ENCODE data around the gene TLR9.

TLR9 gene

DNA sequence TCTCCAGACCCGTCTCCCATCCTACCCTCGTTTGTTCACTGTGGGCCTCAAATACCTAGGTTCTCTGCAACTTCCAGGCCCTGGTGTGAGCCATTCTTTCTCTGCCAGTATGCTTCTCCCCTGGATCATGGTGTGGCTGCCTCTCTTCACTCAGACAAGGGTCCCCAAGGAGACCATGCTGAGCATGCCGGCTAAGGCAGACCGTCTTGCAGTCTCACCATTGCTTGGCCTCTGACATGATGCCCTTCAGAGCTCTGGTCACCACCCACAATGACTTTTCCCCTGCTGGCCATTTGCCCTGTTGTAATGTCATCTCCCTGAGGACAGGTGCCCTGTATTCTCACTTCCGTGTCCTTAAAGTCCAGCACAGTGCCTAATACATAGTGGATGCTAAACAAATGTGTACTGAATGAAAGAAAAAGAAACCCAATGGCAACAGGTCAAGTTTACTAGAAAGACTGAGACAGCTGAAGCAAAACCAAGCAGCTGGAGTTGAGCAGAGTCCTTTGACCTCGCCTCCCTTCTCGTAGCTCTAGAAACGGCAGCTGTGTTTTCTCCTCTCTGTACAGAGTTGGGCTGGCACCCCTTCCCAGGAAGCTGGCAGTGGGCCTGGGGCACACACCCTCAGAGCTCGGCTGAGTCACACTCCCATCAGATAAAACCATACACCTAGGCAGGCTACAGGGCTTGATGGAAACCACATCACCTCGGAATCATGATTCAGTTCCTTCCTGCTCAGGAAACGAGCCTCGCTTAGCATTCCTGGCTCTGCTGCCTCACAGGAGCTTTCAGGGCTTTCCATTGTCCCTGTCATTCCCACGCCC is 8.6 kb downstream of the TLR9 start:
- DNase-seq = no peak

DNA sequence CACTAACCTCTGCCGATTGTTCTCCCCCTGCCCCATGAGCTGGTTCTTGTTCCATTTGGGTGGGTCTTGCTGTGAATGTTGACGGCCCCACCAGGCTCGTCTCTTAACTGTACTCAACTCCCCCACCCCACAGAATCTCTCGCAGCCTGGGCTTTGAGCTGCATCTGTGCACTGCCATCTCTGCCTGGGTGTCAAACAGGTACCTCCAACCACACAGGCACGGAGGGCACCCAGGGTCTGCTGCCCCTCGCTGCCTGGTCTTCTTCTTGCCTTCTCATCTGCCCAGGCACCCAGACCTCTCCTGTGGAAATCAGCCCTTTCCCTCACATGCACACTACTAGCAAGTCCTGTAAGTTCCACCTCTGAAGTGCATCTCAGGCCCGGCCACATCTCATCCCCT is 10.1 kb downstream of the TLR9 start:
- no peak for DNase-seq

DNA sequence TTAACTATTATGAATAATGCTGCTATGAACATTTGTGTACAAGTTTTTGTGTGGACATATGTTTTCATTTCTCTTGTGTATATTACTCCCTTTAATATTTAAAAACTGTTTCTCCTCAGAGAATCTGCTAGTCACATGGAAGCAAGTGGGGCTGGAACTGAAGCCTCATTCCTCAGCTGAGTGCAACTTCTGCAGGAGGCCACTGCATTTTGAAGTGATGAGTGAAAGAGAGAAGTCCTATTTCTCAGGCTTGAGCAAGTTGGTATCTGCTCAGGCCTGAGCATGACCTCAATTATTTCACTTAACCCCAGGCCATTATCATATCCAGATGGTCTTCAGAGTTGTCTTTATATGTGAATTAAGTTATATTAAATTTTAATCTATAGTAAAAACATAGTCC is 11.5 kb downstream of the TLR9 start:
- DNase-seq = no peak

DNA sequence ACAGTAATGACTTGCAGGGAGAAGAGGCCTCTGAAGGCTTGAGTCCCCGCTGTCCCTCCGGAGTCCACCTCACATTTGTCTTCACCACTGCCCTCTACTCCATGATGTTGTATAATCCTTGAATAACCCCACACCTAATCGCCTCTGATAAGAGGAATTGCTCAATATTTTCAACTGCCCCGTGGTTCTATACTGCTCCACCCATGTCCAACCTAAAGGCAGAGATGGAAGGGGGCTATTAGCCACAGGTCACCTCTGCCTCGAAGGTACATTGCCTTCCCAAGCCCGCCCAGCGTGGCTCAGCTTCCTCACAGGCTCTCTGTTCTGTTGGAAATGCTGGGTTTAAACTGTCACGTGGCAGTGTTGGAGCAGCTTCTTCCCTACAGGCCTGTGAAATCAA is 12.4 kb downstream of the TLR9 start:
- no peak for DNase-seq

DNA sequence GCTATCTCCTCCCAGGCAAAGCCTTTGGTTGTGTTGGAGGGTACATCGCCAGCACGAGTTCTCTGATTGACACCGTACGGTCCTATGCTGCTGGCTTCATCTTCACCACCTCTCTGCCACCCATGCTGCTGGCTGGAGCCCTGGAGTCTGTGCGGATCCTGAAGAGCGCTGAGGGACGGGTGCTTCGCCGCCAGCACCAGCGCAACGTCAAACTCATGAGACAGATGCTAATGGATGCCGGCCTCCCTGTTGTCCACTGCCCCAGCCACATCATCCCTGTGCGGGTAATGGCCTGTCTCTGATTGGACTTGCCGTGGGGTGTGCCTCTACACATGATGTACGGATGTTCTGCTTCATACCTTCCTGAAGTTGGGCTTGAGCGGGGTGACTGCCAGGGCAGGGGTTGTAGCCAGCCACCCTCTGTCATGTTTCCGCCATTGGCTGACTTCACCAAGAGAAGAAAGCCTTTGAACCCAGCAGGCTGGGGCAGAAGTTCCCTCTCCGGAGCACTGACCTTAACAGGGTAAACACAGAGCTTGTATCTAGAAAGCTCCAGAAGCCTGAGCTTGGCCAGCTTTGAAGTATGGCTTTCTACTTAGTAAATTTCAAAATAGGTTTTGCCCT is 14.1 kb downstream of the TLR9 start:
- DNase-seq = no peak

DNA sequence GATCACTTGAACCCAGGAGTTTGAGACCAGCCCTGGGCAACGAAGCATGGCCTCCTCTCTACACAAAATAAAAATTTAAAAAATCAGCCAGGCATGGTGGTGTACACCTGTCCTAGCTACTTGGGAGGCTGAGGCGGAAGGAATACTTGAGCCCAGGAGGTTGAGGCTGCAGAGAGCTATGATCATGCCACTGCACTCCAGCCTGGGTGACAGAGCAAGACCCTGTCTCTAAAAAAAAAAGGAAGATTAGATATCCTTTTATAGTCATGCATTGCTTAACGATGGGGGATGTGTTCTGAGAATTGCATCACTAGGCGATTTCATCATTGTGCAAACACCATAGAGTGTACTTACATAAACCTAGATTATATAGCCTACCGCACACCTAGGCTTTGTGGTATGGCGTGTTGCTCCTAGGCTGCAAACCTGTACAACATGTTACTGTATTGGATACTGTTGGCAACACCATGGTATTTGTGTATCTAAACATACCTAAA is 14.8 kb downstream of the TLR9 start:
- no peak for DNase-seq

DNA sequence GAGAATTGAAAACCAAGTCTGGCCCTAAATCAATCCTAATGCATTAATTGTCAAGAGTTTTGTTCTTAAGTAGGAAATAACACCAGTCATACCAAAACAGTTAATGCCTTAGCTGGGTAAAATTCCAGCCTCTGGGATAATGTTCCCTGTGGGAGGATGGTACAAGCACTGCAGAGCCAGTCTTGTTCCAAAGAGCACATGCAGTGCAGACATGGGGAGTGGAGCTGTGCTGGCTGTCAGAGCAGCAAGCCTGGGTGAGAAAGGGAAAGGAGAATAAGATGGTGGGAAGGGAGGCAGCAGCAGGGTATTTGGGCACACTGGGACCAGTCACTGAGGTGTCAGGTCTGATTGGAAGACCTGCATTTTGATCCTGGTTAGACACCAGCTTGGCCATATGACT is 15.4 kb downstream of the TLR9 start:
- DNase-seq = no peak

DNA sequence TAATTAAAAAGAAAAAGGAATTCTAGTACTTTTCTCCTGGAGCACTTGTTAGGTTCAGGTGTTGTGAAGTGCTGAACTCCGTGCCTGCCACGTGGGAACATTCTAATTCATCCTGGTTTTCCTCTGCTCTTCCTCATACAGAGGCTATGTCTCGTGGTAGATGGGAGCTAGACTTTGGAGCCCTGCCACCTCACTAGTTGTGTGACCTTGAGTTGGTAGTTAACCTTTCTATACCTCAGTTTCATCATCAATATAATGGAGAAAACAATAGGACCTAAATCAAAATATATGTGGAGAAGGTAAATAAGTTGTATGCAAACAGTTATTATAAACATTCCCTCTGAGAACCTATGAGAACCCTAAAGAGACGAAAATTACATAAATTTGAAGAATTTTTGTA is 16.9 kb downstream of the TLR9 start:
- DNase-seq = no peak

DNA sequence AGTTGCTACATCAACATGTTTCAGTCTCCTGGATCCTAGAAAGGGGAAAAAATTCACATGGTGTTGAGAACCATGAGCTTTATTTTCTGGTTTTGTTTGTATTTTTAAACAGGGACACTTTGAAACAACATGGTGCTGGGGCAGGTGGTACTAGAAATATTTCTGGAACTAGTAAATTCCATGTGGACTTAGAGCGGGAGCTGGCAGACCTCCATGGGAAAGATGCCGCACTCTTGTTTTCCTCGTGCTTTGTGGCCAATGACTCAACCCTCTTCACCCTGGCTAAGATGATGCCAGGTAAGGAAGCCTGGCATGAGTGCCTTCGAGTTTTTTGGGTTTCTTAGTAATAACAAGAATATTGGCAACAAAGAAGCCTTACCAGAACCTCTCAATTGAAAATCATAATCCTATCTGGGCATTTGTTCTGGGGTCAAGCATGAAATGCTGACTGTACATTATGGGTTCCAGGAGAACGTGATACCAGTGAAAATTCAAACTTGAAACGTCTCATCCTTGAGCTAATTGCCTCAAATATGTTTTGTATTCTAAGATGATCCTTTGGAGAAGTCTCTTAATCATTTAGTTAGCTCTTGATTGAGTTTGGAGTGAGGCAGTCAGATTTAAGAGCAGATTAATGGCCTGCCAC is 19.6 kb downstream of the TLR9 start:
- DNase-seq = no peak

DNA sequence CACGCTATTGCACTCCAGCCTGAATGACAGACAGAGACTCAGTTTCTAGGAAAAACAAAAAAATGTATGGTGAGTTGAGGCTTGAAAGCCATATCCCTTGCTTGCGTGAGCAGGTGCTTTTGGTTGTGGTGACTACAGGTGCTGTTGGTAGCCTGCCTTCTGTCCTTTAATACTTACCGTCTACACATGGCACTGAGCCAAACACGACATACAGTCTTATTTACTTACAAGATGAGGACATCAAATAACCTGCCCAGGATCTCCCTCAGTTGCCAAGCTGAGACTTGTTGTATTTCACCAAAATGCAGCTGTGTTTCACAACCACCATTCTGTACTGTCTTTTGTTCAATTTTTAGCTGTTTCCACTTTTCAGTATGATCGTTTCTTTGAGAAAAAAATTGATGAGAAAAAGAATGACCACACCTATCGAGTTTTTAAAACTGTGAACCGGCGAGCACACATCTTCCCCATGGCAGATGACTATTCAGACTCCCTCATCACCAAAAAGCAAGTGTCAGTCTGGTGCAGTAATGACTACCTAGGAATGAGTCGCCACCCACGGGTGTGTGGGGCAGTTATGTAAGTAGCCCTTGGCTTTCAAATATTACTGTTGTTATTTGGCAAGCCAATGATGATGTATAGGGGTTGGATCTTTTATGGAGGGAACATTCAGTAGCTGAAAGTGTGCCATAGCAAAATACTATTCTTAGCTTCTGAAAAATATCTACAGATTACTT is 20.9 kb downstream of the TLR9 start:
- DNase-seq = no peak

DNA sequence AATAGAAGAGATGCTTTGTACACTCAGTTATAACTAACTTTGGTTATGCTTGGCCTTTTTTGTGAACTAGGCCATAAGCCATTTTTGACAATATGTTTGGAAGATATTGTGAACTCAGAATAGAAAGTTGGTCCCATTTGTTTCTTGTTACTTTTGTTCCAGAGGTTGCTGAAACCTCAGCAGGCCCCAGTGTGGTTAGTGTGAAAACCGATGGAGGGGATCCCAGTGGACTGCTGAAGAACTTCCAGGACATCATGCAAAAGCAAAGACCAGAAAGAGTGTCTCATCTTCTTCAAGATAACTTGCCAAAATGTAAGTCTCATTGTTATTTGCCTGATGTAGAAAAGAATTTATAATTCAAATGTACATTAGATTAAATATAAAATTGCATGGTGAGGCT is 21.7 kb downstream of the TLR9 start:
- DNase-seq = no peak

DNA sequence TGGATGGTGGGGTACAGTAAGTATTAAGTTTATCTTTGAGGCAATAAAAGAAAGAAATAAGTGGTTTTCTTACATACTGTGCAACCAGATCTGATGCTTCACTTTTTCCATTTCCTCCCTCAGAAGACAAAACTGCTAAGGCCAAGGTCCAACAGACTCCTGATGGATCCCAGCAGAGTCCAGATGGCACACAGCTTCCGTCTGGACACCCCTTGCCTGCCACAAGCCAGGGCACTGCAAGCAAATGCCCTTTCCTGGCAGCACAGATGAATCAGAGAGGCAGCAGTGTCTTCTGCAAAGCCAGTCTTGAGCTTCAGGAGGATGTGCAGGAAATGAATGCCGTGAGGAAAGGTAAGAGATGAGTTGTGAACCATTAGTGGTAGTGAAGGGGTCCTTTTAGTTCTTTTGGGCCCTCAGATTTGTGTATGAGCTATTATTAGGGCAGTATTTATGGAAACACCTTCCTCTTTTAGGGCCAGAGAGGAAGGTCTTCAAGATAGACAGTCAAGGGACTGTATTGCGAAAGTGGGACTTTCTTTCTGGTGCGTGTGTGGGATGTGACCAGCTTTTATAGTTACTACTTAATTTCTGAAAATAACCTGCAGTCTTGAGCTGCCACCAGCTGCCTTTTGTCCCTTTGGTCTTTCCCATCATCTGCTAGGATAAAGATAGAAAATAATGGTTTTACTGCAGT is 22.9 kb downstream of the TLR9 start:
- DNase-seq = no peak

DNA sequence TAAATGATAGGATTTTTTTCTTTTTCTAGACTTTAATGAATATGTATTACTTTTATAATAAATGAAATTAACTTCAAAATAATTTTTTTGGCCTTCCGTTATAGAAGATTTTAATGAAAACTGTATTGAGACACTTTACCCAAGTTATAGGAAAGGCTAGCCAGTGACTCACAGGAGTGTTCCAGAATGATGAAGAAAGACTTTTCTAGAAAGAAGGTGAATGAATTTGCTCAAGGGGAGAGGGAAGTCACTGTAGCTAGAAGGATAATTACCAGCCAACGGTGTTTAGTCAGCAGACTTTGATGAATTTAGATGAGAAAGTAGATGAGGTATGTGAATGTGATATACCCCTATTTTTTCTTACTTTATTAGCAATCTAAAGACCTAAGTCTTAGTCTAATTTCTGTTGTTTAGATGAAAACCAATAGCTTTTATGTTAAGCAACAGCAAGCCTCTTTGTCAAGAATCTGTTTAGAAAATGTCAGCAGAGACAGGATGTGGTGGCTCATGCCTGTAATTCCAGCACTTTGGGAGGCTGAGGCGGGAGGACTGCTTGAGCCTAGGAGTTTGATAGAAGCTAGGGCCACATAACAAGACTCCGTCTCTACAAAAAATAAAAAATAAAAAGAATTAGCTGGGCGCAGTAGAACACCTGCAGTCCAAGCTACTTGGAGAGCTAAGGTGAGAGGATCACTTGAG is 24.3 kb downstream of the TLR9 start:
- DNase-seq = no peak

DNA sequence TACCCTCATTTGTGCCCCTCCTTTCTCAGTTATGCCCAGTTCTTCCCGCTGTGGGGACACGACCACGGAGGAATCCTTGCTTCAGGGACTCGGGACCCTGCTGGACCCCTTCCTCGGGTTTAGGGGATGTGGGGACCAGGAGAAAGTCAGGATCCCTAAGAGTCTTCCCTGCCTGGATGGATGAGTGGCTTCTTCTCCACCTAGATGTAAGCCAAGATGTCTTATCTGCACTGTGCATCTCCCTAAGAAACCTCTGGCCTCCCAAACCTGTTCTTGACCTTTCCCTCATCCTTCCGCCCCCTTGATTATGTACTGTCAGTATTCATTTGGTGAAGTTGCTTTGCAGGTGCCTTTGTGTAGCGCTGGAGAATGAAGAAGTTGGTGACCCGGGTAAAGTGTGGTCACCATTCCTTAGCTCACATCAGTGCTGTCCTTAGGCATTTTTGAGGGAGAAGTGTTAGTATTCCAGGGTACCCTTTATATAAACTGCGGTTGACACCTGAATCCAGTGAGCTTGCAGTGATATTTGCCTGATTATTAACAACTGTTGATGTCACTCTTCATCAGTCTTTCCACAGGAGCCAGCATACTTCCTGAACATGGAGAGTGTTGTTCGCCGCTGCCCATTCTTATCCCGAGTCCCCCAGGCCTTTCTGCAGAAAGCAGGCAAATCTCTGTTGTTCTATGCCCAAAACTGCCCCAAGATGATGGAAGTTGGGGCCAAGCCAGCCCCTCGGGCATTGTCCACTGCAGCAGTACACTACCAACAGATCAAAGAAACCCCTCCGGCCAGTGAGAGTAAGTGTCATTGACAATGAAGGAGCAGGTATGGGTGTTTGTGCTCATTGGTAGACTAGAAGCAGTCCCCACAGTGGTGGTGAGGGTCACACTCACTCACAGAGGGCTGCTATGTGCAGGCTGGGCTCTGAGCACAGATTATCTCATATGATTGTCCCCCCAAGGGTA is 26.5 kb downstream of the TLR9 start:
- DNase-seq = no peak

DNA sequence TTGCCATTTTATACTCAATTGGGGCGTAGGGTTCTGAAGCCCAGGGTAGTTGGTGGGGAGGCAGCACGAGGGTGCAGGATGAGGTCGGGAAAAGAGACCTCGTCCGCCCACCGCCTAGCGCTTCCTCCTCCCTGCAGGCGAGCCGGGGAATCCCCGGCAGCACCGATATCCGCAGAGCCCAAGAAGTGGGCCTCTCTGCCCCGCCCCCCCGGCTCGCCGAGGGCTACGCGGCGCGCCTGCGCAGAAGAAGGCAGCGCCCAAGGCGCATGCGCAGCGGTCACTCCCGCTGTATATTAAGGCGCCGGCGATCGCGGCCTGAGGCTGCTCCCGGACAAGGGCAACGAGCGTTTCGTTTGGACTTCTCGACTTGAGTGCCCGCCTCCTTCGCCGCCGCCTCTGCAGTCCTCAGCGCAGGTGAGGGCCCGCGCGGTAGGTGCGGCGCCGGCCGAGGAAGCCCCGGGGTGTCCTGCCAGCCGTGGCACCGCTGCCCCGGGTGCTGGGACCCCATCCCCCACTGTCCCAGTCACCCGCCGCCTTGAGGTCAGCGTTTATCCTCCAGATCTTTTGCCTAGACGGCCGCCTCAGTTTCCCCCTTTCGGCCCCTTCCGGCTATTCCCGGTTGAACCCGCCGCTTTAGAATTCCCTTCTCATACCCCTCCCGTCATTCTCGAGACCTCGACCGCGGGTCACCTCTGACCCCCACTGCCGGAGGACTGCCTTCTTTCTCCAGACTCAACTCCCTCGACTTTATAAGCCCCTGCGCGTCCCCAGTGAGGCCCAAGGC is 27.4 kb downstream of the TLR9 start, which contains the start of gene ALAS1:
Gene ALAS1 (plus strand): TSS at position 319 of the 784 bp plus-strand sequence. CDS start 1,082 bp downstream, outside the sequence.
- peak; percentile 85 to 93 (median 89) for DNase-seq

DNA sequence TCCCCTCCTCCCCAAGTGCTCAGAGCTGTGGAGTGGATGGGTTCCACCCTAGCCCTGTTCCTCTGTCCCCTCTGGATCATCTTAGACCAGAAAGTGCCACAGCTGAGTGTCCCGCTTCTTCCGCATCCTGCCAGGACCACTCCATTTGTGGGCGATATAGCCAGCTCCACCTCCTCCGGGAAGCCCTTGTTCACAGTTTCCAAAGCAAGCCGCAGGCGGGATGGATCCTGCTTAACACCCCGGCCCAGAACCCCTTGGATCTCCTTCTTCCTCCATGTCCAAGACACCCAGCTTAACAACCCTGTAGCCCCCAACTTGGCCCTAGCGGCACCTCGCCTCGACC is 28.0 kb downstream of the TLR9 start:
- no peak for DNase-seq

DNA sequence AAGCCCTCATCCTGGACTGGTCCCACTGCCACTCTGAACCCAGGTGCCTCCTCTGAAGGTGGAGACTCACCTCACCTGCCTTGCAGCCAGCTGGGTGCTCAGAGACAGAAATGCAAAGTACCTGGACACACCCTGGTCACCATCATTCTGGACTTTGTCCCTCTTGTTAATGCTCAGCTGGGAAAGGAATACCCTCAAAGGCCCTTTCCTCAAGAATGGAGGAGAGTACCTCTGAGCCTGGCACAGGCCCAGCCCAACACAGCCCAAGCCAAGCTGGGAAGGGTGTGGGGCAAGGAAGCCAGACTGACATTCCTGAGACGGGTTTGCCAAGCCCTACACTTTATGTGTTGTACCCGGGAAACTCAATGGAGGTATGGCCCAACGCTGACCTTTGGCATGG is 28.5 kb downstream of the TLR9 start:
- no peak for DNase-seq

DNA sequence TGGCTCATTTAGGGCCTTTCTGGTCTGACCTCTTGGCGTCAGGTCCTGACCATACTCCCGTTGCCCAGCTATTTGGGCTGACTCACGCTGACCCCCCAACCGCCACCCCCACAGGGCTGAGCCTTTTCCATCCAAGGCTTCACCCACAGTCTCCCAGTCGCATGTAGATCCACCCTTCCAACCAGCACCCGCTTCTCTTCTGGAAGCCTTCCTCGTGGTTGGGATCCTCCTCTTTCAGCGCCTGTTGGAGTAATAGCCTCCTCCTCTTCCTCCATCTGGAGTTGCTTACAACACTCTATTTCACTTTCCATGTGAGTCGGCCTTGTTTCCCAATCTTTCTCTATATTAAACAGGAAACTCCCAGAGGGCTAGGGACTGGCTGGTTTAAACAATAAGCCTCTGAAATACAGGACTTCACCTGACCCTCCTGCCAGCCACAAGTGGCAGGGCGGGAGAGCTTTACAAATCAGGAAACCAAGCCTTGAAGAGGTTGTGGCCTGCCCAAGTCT is 29.6 kb downstream of the TLR9 start:
- DNase-seq = no peak

DNA sequence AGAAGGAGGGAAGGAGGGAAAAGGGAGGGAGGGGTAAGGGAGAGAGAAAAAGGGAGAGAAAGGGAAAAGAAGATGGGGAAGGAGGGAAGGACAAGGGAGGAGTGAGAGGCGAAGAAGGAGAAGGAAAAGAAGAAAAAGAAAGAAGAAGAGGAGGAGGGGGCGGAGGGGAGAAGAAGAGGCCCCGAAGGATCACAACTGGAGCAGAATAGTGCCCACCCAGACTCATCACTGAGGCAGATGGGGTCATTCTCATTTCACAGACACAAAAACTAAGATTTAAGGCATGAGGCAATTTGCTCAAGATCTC is 30.2 kb downstream of the TLR9 start:
- no peak for DNase-seq
